ENCODE results near the gene CENPH.
"Not testable (repeated sequence)": the region's sequence is repeated elsewhere in the genome, so short reads cannot be mapped to it uniquely, and the experiment has no call there.

Gene CENPH

GRCh38 chr5:69224520-69224919 lies 35.1 kb downstream of the CENPH start:
- no peak for DNase-seq (ENCODE audit: low read depth, low spot score)
- no CpG with 5 or more reads among the region's 8 CpGs for WGBS (ENCODE audit: insufficient coverage, insufficient read length)
- Histone ChIP-seq H3K27me3 (ENCODE audit: control insufficient read depth, insufficient read depth, low read length) (no peaks in the 10 kb centered on the region), H3K36me3 (ENCODE audit: control insufficient read depth, insufficient read depth, low read length) (peaks cover 2% of the 10 kb centered on the region; the same call in 1 of the 2 replicates), H3K27ac (ENCODE audit: low read length) (no peak overlapping the region), H3K4me3 (ENCODE audit: low read length) (no peak overlapping the region), H3K4me1 (ENCODE audit: control insufficient read depth, insufficient read depth, low read length) (no peaks in the 10 kb centered on the region), H3K9me3 (ENCODE audit: control insufficient read depth, insufficient read depth, low read length) (no peaks in the 10 kb centered on the region; the same call in 1 of the 2 replicates)

- Histone ChIP-seq H3K27me3 (ENCODE audit: control insufficient read depth, insufficient read depth, low read length) (no peaks in the 10 kb centered on the region), H3K9me3 (ENCODE audit: control insufficient read depth, insufficient read depth, low read length) (no peaks in the 10 kb centered on the region), H3K36me3 (ENCODE audit: control insufficient read depth, insufficient read depth, low read length) (peaks cover 2% of the 10 kb centered on the region; the same call in 1 of the 2 replicates), H3K27ac (ENCODE audit: low read length) (no peak overlapping the region), H3K4me3 (ENCODE audit: low read length) (no peak overlapping the region), H3K4me1 (ENCODE audit: control insufficient read depth, insufficient read depth, low read length) (no peaks in the 10 kb centered on the region)
- no CpG with 5 or more reads among the region's 4 CpGs for WGBS (ENCODE audit: insufficient coverage, insufficient read length)
- DNase-seq (ENCODE audit: low read depth, low spot score) = no peak
Observed at GRCh38 chr5:69225860-69226259, 36.5 kb downstream of the CENPH start.

GRCh38 chr5:69230181-69230580 lies 40.8 kb downstream of the CENPH start:
- no peak for DNase-seq (ENCODE audit: low read depth, low spot score)
- no CpG with 5 or more reads among the region's 2 CpGs for WGBS (ENCODE audit: insufficient coverage, insufficient read length)
- H3K36me3 ChIP-seq (ENCODE audit: control insufficient read depth, insufficient read depth, low read length) = no peaks in the 10 kb centered on the region; the same call in 1 of the 2 replicates
- H3K9me3 ChIP-seq (ENCODE audit: control insufficient read depth, insufficient read depth, low read length) = no peaks in the 10 kb centered on the region
- H3K4me3 ChIP-seq (ENCODE audit: low read length) = no peak overlapping the region
- H3K27me3 ChIP-seq (ENCODE audit: control insufficient read depth, insufficient read depth, low read length) = no peaks in the 10 kb centered on the region
- no peak overlapping the region for H3K27ac ChIP-seq (ENCODE audit: low read length)
- H3K4me1 ChIP-seq (ENCODE audit: control insufficient read depth, insufficient read depth, low read length) = no peaks in the 10 kb centered on the region

GRCh38 chr5:69231281-69231680 lies 41.9 kb downstream of the CENPH start:
- no peak overlapping the region for H3K4me3 ChIP-seq (ENCODE audit: low read length)
- H3K36me3 ChIP-seq (ENCODE audit: control insufficient read depth, insufficient read depth, low read length) = no peaks in the 10 kb centered on the region; the same call in 1 of the 2 replicates
- no peaks in the 10 kb centered on the region for H3K27me3 ChIP-seq (ENCODE audit: control insufficient read depth, insufficient read depth, low read length)
- H3K9me3 ChIP-seq (ENCODE audit: control insufficient read depth, insufficient read depth, low read length) = no peaks in the 10 kb centered on the region
- no peak overlapping the region for H3K27ac ChIP-seq (ENCODE audit: low read length)
- DNase-seq (ENCODE audit: low read depth, low spot score) = no peak
- no peaks in the 10 kb centered on the region for H3K4me1 ChIP-seq (ENCODE audit: control insufficient read depth, insufficient read depth, low read length)
- WGBS (ENCODE audit: insufficient coverage, insufficient read length) = no CpG with 5 or more reads among the region's 6 CpGs

GRCh38 chr5:69231851-69232250 lies 42.5 kb downstream of the CENPH start:
- Histone ChIP-seq H3K9me3 (ENCODE audit: control insufficient read depth, insufficient read depth, low read length) (no peaks in the 10 kb centered on the region), H3K27me3 (ENCODE audit: control insufficient read depth, insufficient read depth, low read length) (no peaks in the 10 kb centered on the region), H3K4me1 (ENCODE audit: control insufficient read depth, insufficient read depth, low read length) (no peaks in the 10 kb centered on the region), H3K27ac (ENCODE audit: low read length) (no peak overlapping the region), H3K4me3 (ENCODE audit: low read length) (no peak overlapping the region), H3K36me3 (ENCODE audit: control insufficient read depth, insufficient read depth, low read length) (no peaks in the 10 kb centered on the region; the same call in 1 of the 2 replicates)
- no peak for DNase-seq (ENCODE audit: low read depth, low spot score)
- no CpG with 5 or more reads among the region's 2 CpGs for WGBS (ENCODE audit: insufficient coverage, insufficient read length)

GRCh38 chr5:69234457-69235268 lies 45.3 kb downstream of the CENPH start, which contains the start of gene CDK7:
Gene CDK7 (plus strand): TSS chr5:69234886. CDS start chr5:69234976, 90 bp downstream.
- peak; percentile 77 for DNase-seq (ENCODE audit: low read depth, low spot score)
- Histone ChIP-seq H3K27ac (ENCODE audit: low read length) (no peak within 1 kb of the TSS), H3K4me3 (ENCODE audit: low read length) (peak within 1 kb of the TSS; percentile 95), H3K27me3 (ENCODE audit: control insufficient read depth, insufficient read depth, low read length) (no peaks in the 10 kb centered on the region), H3K36me3 (ENCODE audit: control insufficient read depth, insufficient read depth, low read length) (no peaks in the 10 kb centered on the region; the same call in 1 of the 2 replicates), H3K9me3 (ENCODE audit: control insufficient read depth, insufficient read depth, low read length) (no peaks in the 10 kb centered on the region), H3K4me1 (ENCODE audit: control insufficient read depth, insufficient read depth, low read length) (no peaks in the 10 kb centered on the region)
- no CpG with 5 or more reads among the region's 49 CpGs for WGBS (ENCODE audit: insufficient coverage, insufficient read length)

- DNase-seq (ENCODE audit: low read depth, low spot score); H3K9me3 ChIP-seq (ENCODE audit: control insufficient read depth, insufficient read depth, low read length); H3K36me3 ChIP-seq (ENCODE audit: control insufficient read depth, insufficient read depth, low read length); H3K27me3 ChIP-seq (ENCODE audit: control insufficient read depth, insufficient read depth, low read length); H3K27ac ChIP-seq (ENCODE audit: low read length); H3K4me3 ChIP-seq (ENCODE audit: low read length); H3K4me1 ChIP-seq (ENCODE audit: control insufficient read depth, insufficient read depth, low read length): not testable (repeated sequence)
- WGBS (ENCODE audit: insufficient coverage, insufficient read length) = no CpG with 5 or more reads among the region's 9 CpGs
Observed at GRCh38 chr5:69236733-69237132, 47.4 kb downstream of the CENPH start.

GRCh38 chr5:69237877-69238276 lies 48.5 kb downstream of the CENPH start:
- no peak overlapping the region for H3K4me3 ChIP-seq (ENCODE audit: low read length)
- H3K27ac ChIP-seq (ENCODE audit: low read length) = no peak overlapping the region
- no peaks in the 10 kb centered on the region for H3K9me3 ChIP-seq (ENCODE audit: control insufficient read depth, insufficient read depth, low read length)
- no peaks in the 10 kb centered on the region for H3K27me3 ChIP-seq (ENCODE audit: control insufficient read depth, insufficient read depth, low read length)
- no peaks in the 10 kb centered on the region for H3K4me1 ChIP-seq (ENCODE audit: control insufficient read depth, insufficient read depth, low read length)
- WGBS (ENCODE audit: insufficient coverage, insufficient read length) = no CpG with 5 or more reads among the region's 3 CpGs
- no peaks in the 10 kb centered on the region; the same call in 1 of the 2 replicates for H3K36me3 ChIP-seq (ENCODE audit: control insufficient read depth, insufficient read depth, low read length)
- DNase-seq (ENCODE audit: low read depth, low spot score) = no peak

- Histone ChIP-seq H3K4me3 (ENCODE audit: low read length) (no peak overlapping the region), H3K36me3 (ENCODE audit: control insufficient read depth, insufficient read depth, low read length) (no peaks in the 10 kb centered on the region; the same call in 1 of the 2 replicates), H3K4me1 (ENCODE audit: control insufficient read depth, insufficient read depth, low read length) (no peaks in the 10 kb centered on the region), H3K9me3 (ENCODE audit: control insufficient read depth, insufficient read depth, low read length) (no peaks in the 10 kb centered on the region), H3K27me3 (ENCODE audit: control insufficient read depth, insufficient read depth, low read length) (no peaks in the 10 kb centered on the region), H3K27ac (ENCODE audit: low read length) (no peak overlapping the region)
- no peak for DNase-seq (ENCODE audit: low read depth, low spot score)
- WGBS (ENCODE audit: insufficient coverage, insufficient read length) = no CpG with 5 or more reads among the region's 6 CpGs
Observed at GRCh38 chr5:69238760-69239251, 49.4 kb downstream of the CENPH start.

- Histone ChIP-seq H3K4me3 (ENCODE audit: low read length) (no peak overlapping the region), H3K27ac (ENCODE audit: low read length) (no peak overlapping the region), H3K4me1 (ENCODE audit: control insufficient read depth, insufficient read depth, low read length) (no peaks in the 10 kb centered on the region), H3K9me3 (ENCODE audit: control insufficient read depth, insufficient read depth, low read length) (no peaks in the 10 kb centered on the region), H3K27me3 (ENCODE audit: control insufficient read depth, insufficient read depth, low read length) (no peaks in the 10 kb centered on the region), H3K36me3 (ENCODE audit: control insufficient read depth, insufficient read depth, low read length) (no peaks in the 10 kb centered on the region; the same call in 1 of the 2 replicates)
- no peak for DNase-seq (ENCODE audit: low read depth, low spot score)
- whole genome bisulfite sequencing (ENCODE audit: insufficient coverage, insufficient read length) = no CpG with 5 or more reads among the region's 8 CpGs
Observed at GRCh38 chr5:69242215-69242927, 53.0 kb downstream of the CENPH start.

Measured in iPS DF 6.9 (cell line).